Measurements from ENCODE around the gene ATP2B1.

DNA sequence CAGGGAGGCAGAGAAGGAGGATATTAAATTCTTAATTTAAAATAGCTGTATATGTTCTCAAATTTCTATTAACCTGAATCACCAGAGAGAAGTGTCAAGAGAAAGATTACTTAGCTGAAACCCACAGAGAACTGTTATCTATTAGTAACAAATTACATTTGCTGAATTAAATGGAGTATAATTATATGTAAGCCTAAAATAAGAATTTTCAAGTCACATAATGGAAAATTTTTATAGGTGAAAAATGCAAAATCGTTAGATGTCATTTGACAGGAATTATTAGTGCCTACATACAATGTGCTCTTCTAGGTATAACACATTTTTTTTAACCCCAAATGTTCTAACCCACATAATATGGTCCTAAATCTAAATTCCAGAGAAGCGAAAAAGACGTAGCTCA, 4.1 kb upstream of the ATP2B1 start:
- TF ChIP-seq, protein P1, sequence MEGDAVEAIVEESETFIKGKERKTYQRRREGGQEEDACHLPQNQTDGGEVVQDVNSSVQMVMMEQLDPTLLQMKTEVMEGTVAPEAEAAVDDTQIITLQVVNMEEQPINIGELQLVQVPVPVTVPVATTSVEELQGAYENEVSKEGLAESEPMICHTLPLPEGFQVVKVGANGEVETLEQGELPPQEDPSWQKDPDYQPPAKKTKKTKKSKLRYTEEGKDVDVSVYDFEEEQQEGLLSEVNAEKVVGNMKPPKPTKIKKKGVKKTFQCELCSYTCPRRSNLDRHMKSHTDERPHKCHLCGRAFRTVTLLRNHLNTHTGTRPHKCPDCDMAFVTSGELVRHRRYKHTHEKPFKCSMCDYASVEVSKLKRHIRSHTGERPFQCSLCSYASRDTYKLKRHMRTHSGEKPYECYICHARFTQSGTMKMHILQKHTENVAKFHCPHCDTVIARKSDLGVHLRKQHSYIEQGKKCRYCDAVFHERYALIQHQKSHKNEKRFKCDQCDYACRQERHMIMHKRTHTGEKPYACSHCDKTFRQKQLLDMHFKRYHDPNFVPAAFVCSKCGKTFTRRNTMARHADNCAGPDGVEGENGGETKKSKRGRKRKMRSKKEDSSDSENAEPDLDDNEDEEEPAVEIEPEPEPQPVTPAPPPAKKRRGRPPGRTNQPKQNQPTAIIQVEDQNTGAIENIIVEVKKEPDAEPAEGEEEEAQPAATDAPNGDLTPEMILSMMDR (IDR thresholded peaks at IDR 0.05; ENCODE audit: low read depth, low read length, poor library complexity, severe bottlenecking): no peak
- no peak for TF ChIP-seq EZH2phosphoT487 (IDR thresholded peaks at IDR 0.05; ENCODE audit: borderline replicate concordance, low read length)
